DMS53 treated with DMSO at 0.1 percent for 48 hours (cell line): ENCODE data around the gene TSEN15.
A peak's percentile ranks its signal among the peaks of the same experiment; 100 is the strongest.

Experiments
- DNase-seq: peaks from one replicate; lab custom pipeline; 2025; ENCODE audit not compliant: unreplicated experiment; lab: John Stamatoyannopoulos, UW

TSEN15 gene

DNA sequence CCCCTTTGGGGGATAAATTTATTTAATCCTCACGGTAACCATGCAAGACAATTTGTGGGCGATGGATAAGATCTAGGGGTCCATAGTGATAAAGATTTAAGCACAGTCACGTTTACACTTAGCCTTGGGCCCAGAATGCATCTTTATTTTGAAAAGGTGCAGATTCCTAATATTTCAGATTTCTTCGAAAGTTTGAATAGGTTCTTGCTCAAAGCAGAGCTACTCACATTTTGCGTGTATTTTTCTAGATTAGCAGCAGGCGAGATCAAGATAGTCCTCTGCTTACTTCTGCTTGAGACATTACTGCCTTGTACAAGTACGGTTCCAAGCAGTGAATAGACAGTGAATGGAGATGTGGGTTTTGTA is 647 bp downstream of the TSEN15 start:
- no peak for DNase-seq

DNA sequence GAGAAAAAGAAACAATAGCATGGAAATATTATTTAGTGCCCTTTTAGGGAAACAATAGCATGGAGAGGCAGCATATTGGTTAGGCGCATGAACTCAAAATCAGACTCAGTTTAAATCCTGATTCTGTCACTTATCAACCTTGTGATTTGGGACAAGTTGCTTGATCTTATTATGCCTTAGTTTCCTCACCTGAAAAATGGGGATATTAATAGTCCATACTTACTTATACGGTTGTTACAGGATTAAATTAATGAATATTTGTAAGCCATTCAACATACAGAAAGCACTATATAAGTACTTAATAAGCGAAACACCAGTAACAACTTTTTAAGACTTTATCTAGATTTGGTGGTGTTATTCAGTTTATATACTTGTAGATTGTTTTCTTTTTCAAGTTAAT is 1.2 kb downstream of the TSEN15 start:
- DNase-seq = no peak

DNA sequence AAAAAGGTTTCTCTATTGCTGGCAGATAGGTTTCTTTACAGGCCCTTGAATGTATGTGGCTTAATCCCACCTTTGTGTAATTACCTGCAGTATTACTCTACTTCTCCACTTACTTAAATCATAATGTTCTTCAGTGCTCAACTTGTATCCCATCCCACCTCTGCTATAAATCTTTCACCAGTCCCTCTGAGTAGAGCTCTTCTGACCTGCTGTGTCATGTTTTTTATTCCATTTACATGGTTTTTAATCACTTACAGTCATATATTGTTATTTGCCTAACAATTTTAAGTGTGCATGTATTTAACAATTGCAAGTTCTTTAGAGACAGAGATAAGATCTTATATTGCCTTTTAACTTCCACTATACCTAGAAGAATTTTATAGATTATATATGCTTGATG is 2.4 kb downstream of the TSEN15 start:
- DNase-seq = no peak

DNA sequence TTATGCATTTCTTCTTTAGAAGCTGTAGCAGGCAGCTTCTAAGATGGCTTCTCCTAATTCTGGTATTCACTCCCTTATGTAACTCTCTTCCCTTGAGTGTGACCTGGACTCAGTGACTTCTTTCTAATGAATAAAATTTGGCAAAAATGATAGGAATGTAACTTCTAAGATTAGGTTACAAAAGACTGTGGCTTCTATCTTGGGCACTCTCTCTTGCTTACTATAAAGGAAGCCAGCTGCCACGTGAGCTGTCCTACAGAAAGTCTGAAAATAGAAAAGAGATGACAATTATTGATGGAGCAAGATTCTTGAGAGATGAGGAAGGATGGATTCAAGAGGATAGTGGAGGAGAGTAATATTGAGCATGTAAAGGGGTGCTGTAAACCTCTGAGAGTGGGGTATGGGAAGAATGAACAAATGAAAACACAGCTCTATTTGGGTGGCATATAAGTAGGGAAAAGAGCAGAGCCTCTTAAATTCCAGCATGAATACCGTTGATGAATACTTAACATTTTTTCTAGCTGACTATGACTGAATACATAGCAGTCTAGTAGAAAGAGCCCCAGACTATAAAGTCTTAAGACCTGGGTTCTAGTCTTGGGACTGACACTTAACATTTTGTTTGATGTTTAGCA is 5.5 kb downstream of the TSEN15 start:
- DNase-seq = no peak

DNA sequence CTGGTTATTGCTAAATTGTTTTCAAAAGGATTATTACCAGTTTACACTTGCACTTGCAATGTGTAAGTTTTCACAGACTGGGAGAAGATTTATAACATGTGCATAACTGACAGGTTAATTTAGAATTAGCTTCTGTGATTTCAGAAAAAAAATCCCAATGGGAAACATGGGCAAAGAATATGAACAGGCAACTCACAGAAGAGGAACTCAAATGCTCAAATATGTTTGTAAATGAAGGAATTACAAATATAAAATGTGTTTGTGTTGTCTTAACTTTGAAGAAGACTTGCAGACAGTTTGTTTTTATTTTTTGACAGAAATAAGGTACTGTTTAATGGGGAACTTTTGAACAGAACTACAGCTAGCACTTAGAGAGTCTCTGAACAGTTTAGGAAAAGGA is 8.4 kb downstream of the TSEN15 start:
- DNase-seq = no peak

DNA sequence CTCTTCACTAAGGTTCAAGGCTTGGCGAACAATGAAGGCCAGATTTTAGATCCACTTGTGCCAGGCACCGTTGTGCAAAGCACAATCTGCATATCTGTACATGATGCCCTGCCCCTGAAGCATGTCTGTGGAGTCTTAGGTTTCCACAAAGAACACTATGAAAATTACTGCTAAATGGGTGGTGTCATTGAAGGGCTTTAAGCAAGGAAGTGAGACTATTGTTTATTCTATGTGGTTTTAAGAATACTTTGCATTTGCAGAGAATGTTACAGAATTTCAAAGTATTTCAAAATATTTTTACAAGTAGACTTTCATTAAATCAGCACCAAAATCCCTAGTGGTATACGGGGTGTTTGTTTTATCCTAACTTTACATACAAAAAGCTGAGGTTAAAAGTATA is 8.8 kb downstream of the TSEN15 start:
- no peak for DNase-seq

DNA sequence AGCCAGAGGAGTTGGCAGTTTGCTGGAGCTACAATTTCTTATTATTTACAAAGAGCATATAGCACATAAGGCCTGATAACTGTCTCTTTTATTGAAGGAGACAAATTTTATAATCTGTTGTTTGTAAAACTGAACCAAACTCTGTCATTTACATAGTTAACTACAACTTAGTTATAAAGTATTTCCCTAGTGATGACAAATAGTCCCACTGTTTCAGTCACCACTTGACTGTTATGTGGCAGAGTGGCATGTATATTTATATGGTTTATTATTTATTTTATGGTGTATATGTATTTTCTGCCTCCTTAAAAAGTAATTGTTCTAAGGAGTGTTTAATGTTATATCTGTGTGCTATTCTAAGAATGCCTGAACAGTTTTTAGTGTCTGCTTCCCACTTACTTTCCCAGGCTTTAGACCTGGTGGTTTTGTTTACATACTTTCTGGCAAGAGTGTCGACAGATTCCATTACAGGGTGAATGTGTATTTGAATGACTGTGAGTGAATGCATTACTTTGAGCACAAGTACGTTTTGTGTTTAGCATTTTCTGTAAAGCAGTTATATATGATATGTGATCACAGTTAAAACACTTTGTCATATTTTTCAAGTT is 10.0 kb downstream of the TSEN15 start:
- no peak for DNase-seq

DNA sequence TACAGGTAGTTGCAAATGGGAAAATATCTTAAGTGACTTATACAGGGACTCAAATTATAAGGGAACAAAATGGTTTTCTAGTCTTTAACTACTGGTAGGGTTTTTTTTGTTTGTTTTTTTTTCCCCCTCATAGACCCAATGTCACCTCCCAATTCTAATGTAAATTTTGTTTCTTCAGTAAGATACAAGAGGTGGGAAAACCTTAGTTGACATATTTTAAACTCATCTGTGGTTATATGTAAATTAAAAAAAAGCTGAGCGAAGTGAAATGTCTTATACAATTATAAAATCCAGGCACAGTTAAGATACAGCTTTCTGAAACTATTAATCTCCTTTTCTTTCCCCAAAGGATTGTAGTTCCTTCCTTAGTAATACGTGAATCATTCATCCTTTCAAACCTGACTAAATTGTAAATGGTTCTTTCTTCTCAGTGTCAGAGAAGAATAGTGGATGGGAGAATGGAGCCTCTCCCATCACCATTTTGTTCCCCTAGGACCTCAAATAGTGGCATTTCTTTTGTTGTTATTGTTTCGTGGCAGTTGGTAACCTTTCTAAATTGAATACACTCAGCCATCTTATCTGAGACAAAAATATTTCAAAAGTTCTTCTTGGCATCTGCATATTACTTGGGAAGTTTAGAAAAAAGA is 11.2 kb downstream of the TSEN15 start:
- no peak for DNase-seq

DNA sequence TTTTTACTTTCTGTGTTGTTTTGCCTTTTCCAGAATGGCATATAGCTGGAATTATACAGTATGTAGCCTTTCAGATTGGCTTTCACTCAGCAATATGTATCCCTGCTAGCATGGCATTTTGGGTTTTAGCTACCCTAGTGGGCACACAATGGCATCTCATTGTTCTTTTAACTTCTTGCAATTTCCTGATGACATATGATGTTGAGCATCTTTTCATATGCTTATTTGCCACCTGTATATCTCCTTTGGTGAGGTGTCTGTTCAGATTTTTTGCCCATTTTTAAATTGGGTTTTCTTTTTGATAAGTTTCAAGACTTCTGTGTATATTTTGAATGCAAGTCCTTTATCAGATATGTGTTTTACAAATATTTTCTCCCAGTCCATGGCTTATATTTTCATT is 14.0 kb downstream of the TSEN15 start:
- no peak for DNase-seq

DNA sequence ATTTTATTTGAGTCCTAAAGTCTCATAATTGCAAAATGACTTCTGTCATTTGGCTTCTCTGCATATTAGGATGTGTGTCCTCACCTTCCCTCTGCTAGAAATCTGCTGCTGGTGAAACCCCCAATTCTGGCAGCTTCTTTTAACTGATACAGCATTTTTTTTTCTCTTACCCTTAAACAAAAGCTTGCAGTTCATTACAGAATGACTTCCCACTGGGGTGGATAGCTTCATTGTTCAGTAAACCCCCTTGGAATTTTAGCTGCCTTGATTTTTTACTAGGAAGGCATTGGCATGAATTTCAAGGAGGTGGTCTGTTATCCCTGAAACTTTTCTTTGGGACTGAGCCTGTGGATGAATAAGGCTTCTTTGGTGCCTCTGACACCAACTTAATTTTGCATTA is 16.8 kb downstream of the TSEN15 start:
- DNase-seq = no peak

DNA sequence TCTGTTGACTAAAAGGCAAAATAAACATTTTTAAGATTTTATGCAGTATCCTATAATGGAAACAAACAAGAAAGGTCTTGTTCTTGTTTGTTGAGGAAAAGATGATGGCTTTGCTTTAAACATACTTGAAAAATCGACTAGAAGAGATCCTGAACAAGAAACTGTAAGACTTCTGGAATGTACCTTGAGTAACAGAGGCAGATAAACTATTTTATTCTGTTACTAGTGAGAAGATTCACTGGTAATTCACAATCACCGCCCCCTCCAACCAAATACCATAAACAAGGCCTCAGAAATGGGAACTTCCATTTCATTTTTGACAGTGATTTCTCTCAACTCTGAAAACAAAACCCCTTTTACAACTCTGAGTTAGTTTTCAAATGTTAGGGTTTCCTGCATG is 18.1 kb downstream of the TSEN15 start:
- no peak for DNase-seq

DNA sequence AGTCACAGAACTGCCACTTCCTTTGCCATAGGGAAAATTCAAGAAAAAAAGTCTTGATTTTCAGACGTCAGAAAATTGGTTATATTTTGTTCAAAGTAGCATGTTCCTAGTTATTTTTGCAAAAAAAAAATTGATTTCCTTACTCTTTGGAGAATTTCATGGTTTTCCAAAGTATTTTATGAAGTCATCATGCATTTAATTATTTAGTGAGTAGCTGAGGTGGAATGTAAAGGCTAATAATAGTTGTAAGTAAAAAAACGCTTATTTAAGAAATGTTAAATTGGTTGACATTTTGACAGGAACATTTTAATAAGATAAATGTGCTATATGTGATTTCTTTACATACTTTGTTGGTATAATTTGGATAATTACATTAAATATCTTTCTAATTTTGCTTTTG is 20.8 kb downstream of the TSEN15 start:
- no peak for DNase-seq

DNA sequence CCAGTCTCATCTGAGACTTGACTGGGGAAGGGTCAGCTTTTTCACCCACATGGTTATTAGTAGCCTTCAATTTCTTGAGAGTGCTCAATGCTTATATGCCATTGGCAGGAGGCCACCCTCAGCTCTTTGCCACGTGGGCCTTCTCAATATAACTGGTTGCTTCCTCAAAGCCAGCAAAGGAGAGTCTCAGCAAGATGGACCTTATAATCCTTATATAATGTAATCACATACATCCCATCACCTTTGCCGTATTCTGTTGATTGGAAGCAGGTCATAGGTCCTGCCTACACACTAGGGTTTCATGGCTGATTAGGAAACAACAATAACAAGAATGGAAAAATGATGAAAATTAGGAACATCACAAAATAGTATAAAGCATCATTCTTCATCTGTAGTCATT is 22.9 kb downstream of the TSEN15 start:
- no peak for DNase-seq

DNA sequence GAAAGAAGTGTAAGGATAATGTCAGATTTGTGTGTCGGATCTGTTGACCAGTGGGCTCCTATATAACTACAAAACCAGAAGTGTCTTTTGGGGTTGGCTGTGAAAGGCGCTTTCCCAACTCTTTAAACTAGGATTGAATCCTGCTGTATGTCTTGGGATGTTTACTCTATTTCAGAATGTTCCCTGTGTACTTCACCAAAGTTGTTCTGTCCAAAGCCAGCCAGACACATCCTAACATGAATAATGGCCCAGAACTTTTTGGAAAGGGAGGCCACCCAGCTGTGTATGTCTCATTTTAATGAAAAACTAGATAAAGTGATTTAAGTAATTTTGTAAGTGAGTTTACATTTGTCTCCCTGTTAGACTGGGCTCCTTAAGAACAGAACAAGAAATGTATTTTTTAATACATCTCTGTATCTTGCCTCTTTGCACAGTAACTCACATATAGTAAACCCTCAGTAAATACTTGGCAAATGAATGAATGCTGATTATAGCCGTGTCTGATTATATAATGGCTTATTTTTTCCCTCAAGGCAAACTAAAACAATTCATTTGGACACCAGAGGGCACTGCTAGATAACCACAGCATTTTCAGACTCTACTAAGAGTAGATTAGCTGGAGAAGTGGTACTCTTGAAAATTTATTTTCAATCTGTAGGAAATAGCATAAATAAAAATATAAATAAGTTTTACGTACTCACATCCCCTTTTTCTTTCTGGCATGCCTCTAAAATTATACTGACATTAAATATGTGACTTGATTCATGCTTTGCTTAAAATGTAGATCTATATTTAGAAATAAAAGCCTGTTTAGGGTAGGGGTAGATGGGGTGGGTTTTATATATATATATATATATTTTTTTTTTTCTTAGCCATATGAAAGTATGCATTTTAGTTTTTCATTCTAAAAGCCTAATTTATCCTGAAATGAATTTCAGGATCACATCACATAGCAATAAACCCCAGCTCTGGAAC is 23.8 kb downstream of the TSEN15 start:
- DNase-seq = peak; percentile 55

DNA sequence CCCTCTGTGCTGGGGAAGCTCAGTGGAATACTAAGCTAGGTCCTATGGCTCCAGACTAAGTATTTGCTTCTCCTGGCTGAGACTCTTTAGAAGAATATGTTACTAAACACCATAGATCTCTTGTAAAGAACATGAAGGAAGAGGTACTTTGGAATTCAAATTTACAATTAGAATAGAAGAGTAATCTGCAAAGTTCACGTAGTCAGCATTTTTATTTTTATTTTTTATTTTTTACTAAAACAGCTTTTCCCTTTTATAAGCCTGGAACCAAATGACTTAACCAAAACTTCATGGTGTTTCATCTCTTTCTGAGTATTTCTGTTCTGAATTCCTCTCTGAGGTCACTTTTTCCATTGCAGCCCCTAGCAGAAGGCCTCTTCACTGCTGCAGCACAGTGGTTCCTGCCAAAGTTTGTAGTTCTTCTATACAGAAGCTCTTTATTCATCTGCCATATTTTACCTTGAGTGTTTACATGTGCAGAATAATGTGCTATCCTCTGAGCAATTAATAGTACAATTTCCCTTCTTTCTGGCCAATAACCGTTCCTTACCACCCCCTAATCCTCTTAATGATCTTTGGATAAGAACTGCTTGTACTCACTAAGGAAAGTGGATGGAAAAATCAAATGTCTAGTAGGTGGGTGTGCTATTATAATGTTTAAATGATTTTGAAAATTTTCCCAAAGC is 27.2 kb downstream of the TSEN15 start:
- DNase-seq = no peak

DNA sequence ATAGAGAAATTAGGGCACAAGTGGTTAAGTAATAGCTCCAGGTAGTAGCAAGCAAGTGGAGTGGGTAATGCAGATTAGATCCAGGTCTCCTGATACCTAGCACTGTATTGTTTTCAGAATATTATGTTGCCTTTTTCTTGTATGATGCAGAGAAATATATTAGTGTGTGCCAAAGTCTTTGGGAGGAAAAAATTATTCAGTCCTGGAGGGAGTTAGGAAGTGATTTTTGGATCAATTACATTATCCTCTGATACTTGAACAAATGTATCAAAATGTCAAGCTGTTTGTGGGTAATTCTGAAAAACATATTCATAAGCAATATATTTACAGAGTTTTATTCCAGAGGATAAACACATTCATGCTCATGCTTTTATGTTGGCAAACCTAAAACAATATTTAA is 28.8 kb downstream of the TSEN15 start:
- DNase-seq = no peak

DNA sequence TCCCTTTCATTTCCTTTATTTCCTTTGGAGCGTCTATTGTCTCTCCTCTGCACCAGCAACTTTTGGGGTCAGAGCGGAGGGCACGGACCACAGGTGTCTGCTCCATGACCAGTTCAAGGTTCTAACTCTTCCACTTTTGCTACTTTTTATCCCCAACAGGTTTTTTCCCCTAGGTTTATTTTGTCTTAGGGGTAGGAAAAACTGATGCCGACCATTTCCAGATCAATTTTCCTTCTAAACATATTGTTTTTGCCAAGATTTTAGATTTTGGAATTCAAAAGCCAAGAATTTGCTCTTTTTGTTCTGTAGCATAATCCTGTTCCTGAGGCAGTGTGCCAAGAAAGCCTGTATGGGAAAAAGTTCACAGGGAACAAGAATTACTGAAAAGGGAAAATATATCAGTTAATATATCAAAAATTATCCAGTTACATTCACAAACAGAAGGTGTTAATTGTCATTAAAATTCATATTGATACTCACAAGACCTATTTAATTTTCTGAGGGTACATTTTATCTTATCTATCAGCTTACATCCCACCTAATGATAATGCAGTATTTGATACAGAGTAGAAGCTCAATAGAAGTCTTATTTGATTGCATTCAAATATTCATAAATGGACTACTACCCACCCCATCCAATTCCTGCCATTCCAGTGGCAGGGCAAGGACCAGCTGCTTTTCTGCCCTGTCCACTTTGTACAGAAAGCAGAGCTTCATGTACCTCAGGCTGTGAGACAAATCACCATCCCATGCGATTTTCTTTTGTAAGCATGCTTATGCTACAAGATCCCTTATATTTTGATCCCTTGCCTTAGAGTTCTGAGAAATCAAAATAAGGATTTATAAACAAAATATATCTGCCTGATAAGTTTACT is 31.2 kb downstream of the TSEN15 start:
- DNase-seq = no peak

DNA sequence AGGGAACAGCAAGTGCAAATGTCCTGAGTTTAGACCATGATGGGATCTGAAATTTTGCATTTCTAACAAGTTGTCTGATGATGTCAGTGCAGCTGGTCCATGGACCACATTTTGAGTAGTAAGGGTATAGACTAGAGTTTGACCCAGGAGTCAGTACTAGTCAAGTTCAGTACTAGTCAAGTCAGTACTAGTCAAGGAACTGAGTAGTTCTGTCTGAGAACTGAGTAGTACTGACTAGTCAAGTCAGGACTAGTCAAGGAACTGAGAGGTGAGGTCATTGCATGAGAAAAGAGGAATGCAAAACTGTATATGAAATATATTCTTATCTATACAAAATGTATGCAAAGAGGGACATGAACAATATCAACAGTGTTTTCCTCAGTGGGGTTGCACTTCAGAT is 34.1 kb downstream of the TSEN15 start:
- DNase-seq = no peak

DNA sequence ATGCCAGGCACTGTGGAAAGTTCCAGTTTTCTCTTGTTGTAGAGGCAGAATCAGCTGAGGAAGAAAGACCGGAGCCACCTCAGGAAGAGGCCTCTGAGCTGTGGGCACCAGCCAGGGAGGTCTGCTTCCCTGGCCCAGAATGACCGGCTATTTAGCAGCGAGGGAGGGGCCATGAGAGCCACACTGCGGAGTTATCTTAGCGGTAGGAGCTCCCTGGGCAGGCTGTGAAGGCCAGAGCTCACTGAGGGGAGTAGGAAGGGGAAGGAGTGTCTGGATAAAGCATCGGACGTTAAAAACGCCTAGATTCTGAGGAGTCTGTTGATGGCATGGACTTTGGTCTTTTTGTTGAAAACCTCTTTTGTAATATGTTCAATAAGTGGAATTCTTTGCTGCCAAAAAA is 36.5 kb downstream of the TSEN15 start:
- no peak for DNase-seq

DNA sequence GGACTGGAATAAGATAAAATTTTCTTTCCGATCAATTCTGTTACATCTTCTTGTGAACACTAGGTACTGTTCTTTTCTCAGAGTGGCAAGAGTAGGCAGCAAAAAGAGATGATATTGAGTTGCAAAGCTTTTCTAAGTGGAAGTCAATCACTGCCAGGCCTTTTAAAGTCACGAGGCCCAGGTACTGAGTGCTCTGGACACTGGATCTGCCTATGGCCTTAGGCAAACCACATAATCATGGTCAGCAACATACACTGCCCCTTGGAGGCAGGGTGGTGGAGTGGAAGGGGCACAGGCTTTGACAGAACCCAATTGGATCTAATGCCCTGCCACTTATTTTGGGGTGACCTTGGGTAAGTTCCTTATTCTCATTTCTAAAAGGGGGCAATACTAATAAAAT is 41.5 kb downstream of the TSEN15 start:
- DNase-seq = no peak
